ENCODE results near the gene BTF3L4.
"Not testable (repeated sequence)": the region's sequence is repeated elsewhere in the genome, so short reads cannot be mapped to it uniquely, and the experiment has no call there.

The BTF3L4 gene

GRCh38 chr1:52055066-52055865 is 829 bp upstream of the BTF3L4 start, which contains the start of gene TXNDC12:
Gene TXNDC12 (minus strand): TSS chr1:52055191. CDS start chr1:52055096, 95 bp downstream.
- peak; percentile 96 for DNase-seq (ENCODE audit: low read depth)

GRCh38 chr1:52055866-52056162 is 281 bp upstream of the BTF3L4 start:
- DNase-seq (ENCODE audit: low read depth) = no peak

GRCh38 chr1:52056937-52057231 is 789 bp downstream of the BTF3L4 start:
- DNase-seq (ENCODE audit: low read depth) = no peak

GRCh38 chr1:52057255-52057654 is 1.2 kb downstream of the BTF3L4 start:
- DNase-seq (ENCODE audit: low read depth) = peak; percentile 13

- no peak for DNase-seq (ENCODE audit: low read depth)
Measured at GRCh38 chr1:52057876-52058415, 1.9 kb downstream of the BTF3L4 start.

- DNase-seq (ENCODE audit: low read depth) = peak; percentile 69
Measured at GRCh38 chr1:52059321-52059720, 3.2 kb downstream of the BTF3L4 start.

GRCh38 chr1:52059888-52060287 is 3.8 kb downstream of the BTF3L4 start:
- DNase-seq (ENCODE audit: low read depth) = no peak

- DNase-seq (ENCODE audit: low read depth) = no peak
Measured at GRCh38 chr1:52060822-52061221, 4.7 kb downstream of the BTF3L4 start.

- DNase-seq (ENCODE audit: low read depth) = no peak
Measured at GRCh38 chr1:52063192-52063591, 7.1 kb downstream of the BTF3L4 start.

- DNase-seq (ENCODE audit: low read depth) = no peak
Measured at GRCh38 chr1:52070704-52071103, 14.6 kb downstream of the BTF3L4 start.

GRCh38 chr1:52072291-52072690 is 16.2 kb downstream of the BTF3L4 start:
- DNase-seq (ENCODE audit: low read depth) = no peak

GRCh38 chr1:52077277-52077676 is 21.2 kb downstream of the BTF3L4 start:
- not testable (repeated sequence) for DNase-seq (ENCODE audit: low read depth)

GRCh38 chr1:52080014-52080415 is 23.9 kb downstream of the BTF3L4 start:
- DNase-seq (ENCODE audit: low read depth) = no peak

- DNase-seq (ENCODE audit: low read depth) = not testable (repeated sequence)
Measured at GRCh38 chr1:52087892-52088291, 31.8 kb downstream of the BTF3L4 start.

- DNase-seq (ENCODE audit: low read depth) = not testable (repeated sequence)
Measured at GRCh38 chr1:52094300-52094699, 38.2 kb downstream of the BTF3L4 start.

- DNase-seq (ENCODE audit: low read depth) = no peak
Measured at GRCh38 chr1:52096216-52096615, 40.1 kb downstream of the BTF3L4 start.

- no peak for DNase-seq (ENCODE audit: low read depth)
Measured at GRCh38 chr1:52098139-52098871, 42.2 kb downstream of the BTF3L4 start.

GRCh38 chr1:52102336-52103013 is 46.4 kb downstream of the BTF3L4 start:
- no peak for DNase-seq (ENCODE audit: low read depth)

- no peak for DNase-seq (ENCODE audit: low read depth)
Measured at GRCh38 chr1:52111492-52111891, 55.4 kb downstream of the BTF3L4 start.

GRCh38 chr1:52112489-52112888 is 56.4 kb downstream of the BTF3L4 start:
- no peak for DNase-seq (ENCODE audit: low read depth)

- no peak for DNase-seq (ENCODE audit: low read depth)
Measured at GRCh38 chr1:52119301-52120079, 63.4 kb downstream of the BTF3L4 start.

GRCh38 chr1:52122384-52122783 is 66.3 kb downstream of the BTF3L4 start:
- DNase-seq (ENCODE audit: low read depth) = no peak

Data from ELR (cell line).